Activated T-cell treated with anti-CD3 and anti-CD28 coated beads, Interleukin-2, amount 50 U/mL, for 1 hour (primary cell): Measurements from ENCODE around the gene SLC66A3.

ENCODE experiments used
- DNase-seq: peaks from one replicate; pipeline ENCODE4 v3.0.0-alpha.2; 2020

SLC66A3 gene

DNA sequence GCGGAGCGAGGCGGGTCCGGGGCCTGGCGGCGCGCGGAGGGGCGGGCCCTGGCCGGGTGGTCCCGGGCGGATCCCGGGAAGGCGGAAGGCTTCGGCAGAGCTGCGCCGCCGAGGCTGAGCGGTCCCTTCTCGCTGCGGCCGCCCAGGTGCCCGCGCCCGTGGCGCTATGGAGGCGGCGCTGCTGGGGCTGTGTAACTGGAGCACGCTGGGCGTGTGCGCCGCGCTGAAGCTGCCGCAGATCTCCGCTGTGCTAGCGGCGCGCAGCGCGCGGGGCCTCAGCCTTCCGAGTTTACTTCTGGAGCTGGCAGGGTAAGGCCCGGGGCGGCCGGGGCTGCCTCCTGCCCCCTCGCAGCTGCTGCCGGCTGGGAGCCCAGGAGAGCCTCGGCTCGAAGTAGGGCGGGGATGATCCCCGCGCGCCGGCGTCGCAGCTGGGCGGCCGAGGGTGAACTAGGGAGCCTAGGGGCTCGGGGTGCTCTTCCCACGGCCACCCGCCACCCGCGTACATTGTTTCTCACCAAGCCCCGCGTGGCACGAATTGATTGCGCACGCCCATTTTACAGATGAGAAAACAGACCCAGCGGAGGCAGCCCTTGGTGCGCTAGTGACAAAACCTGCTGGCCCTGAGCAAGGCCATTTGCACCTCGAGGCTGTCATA, at the start of gene SLC66A3:
SLC66A3 (plus strand) TSS at position 87 of the 655 bp plus-strand sequence; CDS start at position 167, 80 bp downstream.
- no peak for DNase-seq

DNA sequence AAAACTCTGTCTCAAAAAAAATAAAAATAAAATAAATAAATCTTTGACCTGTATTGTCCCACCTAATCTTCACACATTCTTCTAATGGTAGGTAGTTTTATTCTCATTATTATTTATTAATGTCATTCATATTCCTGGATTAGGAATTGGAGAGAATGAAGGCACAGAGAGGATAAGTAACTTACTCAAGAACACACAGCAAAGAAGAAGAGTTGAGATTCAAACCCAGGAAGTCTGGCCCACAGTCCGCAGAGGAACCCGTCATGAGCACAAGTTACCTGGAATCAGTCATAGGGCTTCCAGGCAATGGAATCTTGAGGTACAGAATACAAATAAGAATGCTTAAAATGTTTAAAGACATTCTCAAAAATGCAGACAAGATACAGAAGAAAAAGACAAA, 46.3 kb upstream of the SLC66A3 start:
- no peak for DNase-seq

DNA sequence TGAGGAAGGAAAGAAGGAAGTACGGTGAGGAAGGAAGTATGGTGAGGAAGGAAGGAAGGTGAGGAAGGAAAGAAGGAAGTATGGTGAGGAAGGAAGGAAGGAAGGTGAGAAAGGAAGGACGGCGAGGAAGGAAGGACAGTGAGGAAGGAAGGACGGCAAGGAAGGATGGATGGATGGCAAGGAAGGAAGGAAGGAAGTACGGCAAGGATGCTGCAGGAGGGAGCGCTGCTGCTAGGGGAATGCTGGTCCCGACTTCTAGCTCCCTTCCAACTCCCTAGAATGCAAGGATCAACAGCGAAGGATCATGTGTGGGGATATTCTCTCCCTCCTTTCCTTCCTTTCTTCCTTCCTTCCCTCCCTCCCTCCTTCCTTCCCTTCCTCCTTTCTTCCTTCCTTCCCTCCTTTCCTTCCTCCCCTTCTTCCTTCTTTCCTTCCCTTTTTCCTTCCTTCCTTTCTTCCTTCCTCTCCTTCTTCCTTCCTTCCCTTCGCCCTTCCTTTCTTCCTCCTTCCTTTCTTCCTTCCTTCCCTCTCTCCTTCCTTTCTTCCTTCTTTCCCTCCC, 42.3 kb upstream of the SLC66A3 start:
- no peak for DNase-seq

DNA sequence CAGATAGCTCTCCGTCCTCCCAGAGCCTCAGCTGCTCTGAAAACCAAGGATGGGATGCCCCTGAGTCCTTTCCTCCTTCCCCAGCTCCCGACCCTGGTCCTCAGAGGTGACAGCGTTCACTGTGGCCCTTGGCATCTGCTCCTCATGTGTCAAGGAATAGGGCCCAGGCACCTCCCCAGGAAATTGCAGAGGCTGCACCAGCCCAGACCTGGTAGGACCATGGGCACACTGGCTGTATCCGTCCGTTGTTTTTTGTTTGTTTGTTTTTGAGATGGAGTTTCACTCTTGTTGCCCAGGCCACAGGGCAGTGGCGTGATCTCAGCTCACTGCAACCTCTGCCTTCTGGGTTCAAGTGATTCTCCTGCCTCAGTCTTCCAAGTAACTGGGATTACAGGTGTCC, 37.5 kb upstream of the SLC66A3 start:
- no peak for DNase-seq

DNA sequence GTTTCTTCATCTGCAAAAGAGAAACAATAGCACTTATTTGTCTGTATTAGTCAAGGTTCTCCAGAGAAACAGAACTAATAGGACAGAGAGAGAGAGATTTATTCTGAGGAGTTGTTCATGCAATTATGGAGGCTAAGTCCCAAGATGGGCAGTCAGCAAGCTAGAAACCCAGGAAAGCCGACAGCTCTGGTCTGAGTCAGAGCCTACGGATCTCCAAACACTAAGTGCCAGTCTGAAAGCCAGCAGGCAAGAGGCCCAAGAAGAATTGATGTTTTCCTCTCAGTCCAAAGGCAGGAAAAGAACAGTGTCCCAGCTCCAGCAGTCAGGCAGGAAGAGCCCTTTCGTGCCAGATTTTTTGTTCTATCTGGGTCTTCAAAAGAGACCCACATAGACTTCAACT, 36.5 kb upstream of the SLC66A3 start:
- no peak for DNase-seq

DNA sequence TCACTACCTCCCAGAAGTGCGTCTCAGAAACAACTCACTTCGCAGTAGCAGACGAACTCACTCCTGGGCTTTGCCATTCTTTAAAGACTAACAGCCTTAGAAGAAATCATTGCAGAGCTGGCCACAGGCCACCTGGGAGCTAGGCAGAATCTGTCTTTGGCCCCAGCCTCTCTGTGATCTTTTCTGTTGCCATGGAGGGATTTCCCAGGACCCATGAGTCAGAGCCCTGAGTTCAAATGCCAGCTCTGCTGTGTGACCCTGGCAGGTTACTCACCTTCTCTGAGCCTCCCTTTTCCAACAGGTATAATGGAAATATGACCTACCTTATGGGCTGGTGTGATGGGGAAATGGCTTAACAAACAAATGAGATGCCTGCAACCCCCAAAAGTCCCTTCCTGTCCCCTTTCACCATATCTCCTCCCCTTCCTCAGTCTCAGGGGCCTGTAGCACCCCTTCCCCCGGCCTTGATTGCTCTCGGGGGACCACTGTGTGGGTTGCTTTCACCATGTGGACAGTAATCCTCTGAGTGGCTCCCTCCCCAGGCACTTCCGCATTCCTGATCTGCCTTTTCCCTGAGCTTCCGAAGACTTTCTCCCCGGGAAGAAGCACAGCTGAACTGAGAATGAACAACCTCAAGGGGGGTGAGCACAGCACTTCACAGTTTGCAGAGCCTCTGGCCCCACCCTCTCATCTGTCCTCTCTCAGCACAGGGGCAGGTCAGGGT, 34.0 kb upstream of the SLC66A3 start:
- no peak for DNase-seq

DNA sequence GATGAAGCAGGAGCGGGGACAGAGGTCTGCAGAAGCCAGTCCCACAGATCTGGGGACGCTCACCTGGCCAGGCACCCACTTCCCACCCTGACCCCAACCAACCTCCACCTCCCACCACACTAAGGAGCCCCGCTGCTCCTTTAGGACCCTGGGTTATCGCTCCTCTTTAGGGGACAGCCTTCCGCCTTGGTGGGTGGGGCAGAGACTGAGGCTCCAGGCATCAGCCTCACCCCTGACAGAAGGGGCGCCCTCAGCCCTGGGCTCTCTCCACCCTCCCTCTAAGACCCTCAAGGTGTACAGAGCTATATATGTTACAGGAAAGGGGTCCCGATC, 33.5 kb upstream of the SLC66A3 start:
- no peak for DNase-seq

DNA sequence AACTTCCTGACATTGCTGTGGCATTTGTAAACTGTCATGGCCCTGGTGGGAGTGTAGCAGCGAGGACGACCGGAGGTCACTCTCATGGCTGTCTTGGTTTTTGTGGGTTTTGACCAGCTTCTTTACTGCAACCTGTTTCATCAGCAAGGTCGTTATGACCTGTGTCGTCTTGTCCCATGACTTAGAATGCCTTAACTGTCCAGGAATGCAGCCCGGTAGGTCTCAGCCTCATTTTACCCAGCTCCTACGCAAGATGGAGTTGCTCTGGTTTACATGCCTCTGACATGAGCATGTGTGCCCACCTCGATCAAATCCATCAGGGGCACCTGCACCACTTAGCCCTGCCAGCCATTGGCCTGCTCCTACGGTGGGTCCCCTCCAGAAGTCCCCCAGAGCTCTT, 32.9 kb upstream of the SLC66A3 start:
- DNase-seq, result no peak

DNA sequence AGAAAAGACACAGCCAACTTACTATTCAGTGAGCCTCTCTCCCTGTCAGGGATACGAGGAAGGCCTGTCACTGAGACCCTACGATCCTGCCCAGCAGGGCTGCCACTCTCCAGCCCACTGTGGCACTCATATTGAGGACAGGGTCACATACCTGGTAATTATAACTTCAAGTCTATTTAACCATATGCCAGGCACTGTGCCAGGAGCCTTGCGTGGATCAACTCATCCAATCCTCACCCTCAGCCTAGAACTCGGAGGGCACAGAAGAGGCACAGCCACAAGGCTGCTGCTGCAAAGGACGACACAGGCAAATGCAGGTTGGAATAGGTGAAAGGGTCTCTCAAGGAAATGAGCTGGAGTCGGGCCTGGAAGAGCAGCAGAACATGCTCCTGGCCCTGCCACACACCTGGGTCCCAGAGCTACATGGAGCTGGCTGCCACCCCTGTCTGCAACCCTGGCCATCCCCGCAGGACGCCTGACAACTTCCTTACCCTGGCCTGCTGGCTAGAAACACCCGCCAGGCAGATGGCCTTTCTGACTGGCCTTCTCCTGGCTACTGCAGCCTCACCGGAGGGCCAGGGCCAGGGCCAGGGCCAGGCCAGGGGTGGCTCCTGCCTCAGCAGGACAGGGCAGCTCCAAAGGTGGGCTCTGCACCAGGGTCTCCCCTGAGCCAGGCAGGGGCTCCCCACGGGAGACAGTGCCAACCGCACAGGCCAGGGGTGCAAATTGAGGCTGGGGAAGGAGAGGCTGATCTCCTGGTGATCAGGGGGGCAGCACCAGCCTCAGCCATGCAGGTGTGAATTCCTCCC, 32.1 kb upstream of the SLC66A3 start:
- DNase-seq, result no peak

DNA sequence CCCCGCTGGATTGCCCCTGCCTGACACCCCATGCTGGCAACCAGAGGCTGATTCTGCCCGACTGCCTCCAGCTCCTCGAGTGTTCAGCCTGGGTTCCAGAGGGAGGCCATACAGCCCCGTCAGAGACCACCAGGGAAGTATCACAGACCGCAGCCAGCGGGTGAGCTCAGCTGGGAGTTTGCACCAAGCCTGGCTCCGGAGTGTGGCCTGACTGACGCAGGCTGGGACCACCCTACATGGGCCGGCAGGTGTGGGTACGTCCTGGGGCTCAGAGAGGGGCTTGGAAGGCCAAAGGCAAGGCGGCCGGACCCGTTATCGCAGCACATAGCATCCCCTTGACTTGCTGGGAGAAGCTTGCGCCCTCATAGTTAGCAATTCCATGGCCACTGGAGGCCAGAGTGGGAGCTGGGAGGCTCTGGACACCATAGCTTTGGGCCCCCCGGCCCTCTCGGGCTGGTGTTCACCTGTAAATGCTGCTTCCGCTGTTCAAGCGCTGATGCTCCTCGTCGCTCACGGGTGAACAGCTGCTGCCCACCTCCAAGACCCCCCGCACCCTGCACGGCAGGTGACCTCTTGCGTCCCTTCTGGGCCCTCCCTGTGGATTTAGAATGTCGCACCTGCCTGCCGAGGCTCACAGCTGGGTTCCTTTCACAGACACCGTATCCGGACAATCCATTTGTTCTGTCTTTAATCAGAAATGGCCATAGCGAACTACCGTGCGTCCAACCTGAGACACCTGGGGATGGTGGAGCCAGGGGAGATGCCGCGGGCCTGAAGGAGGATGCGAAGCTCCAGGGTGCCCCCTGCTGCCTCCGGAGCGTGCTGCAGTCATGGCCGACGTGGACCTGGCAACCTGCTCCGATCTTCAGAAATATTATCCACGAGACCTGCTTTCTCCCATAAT, 31.2 kb upstream of the SLC66A3 start:
- peak; percentile 67 for DNase-seq

DNA sequence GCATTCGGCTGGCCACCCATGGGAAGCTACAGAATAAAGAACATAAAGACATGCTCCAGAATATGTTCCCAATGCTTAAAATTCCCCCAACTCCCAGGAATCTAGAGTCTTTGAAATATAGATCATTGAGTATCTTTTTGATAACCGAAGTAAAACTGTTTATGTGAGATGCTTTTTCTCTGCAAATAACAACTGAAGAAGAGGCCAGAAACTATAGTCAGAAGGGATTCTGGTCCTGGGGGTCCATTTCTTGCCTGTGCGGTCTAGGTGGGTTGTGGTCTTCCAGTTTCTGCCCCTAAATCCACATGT, 30.6 kb upstream of the SLC66A3 start:
- no peak for DNase-seq

DNA sequence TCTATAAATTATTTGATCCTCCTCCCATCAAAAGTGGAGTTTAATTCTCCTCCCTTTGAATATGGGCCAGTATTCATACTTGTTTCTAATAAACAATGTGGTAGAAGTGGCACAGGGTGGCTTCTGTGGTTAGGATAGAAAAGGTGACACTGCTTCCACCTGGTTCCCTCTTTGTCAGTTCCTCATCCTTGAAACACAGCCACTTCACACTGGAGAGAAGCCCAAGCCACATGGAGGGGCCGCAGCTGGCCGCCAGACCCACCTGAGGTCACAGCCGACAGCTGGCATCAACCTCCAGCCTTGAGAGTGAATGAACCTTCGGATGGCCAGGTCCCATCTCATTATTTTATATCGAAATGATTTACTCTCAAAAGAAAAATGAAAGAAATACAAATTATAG, 27.5 kb upstream of the SLC66A3 start:
- DNase-seq, result no peak

DNA sequence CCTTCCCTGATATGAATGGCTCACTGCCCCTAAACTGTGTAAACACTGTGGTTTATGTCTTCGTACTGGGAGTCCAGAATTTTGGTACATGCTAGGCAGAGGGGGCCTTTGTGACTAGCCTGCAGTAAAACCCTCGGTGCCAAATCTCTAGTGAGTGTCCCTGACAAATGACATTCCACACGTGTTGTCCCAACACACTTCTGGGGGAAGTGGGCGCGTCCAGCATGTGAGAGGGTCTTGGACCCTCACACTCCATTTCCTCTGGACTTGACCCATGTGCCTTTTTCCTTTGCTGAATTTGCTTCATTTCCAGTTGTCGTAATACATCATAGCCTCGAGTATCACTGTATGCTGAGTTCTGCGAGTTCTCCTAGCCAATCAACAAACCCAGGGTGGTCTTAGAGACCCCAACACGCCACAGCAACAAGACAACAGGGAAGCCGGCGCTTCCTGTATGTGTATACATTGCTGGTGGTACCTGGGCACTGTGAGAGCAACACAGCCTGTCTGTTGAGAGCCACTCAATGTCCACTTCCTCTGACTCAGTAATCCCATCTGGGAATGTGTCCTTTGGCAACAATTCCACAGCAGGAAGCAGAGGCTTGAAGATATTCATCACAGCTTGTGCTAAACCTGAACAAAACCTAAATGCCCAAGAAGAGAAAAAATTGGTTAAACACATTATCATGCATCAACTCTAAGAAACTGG, 26.9 kb upstream of the SLC66A3 start:
- DNase-seq, result no peak

DNA sequence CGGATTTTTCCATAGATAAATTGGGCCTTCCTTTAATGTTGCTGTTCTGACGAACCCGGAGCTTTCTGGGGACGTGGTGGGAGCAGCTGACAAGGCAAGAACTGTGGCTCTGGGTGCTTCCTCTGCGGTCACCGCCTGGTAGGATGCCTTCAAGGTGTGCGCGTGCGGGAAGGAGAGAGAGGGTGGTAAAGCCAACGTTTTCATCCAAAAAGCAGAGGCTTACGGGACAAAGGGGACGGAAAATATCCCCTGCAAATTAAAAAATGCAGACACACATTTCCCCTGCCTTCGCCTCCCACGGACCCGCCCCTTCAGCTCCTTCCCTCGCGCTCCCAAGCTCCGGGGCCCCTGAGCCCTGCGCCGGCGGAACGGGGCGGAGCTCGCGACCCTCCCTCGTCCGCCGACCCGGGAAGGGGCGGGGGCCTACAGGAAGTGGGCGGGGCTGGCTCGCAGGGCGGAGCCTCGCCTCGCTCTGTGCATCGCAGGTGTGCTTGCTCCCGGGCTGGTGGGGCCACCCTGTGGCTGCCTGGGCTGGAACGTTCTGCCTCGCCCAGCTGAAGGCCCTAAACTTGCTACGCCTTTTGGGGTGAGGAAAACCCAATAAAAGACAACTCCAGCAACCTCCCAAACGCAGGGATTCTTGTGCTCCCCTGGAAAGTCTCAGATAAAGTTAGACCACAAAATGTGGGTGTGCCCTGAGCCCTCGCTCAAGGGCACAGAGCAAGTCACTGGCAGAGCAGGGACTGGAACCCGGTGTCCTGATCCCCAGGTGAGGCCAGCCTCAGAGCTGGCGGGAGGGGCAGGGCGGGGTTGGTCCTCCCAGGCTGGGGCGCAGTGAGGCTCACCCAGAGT, 25.4 kb upstream of the SLC66A3 start:
- peak; percentile 88 for DNase-seq

DNA sequence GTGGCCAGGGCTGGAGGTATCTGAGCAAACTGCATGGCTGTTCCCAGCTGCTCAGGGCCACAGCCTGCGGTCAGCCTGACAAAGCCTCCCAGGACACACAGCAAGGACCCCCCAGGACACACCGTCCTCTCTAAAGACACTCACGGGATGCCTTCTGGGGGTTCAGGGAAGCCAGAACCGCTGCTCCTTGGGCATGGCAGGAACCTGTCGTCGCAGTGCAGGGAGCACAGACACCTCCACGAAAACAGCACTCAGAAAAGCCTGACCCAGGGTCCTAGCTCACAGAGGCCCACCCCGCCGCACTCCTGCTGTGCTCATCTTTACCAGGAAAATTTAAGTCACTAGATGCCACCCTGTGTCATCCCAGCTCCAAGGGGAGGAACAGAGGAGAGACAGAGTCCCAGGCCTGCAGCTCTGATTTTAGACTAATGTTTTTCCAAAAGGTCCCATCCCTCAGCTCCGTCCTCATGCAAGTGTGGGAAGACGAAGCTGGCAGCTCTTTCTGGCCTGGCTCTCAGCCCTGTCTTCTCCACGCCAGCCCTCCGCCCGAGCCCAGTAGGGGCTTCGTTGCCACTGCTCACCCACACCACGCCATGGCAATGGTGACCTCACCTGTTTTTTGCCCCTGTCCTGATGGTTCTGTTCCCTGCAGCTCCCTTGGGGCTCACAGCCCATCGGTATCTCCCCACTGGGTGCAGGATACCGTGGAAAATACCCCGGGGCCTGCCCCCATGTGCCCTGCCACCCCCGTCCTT, 23.9 kb upstream of the SLC66A3 start:
- DNase-seq, result no peak

DNA sequence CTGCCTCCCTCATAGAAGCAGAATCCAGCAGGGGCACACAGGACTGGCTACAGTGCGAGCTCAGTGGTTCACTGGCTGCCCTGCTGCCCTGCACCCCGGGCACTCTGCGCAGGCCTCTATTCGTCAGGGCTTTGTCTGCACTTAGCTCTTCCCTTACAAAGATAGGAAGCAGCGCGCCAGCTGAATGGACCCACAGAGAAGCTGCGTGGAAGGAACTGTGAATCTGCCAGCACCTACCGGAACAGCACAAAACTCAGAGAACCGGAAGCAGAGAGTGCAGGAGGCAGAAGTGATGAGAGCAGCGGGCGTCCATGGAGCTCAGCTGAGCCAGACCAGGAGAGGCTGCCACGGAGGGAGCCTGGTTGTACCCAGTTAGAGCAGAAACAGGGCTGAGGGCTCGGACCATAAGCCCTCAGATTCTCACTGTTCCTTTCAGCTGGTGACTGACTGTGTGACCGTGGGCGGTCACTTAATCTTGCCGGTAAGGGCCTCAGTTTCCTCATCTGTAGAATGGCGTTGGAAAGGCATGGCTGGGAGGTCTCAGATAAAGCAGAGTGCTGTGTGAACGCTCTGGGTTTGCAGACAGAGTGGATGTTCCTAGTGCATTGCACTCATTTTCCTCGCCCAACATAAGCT, 23.1 kb upstream of the SLC66A3 start:
- DNase-seq, result no peak

DNA sequence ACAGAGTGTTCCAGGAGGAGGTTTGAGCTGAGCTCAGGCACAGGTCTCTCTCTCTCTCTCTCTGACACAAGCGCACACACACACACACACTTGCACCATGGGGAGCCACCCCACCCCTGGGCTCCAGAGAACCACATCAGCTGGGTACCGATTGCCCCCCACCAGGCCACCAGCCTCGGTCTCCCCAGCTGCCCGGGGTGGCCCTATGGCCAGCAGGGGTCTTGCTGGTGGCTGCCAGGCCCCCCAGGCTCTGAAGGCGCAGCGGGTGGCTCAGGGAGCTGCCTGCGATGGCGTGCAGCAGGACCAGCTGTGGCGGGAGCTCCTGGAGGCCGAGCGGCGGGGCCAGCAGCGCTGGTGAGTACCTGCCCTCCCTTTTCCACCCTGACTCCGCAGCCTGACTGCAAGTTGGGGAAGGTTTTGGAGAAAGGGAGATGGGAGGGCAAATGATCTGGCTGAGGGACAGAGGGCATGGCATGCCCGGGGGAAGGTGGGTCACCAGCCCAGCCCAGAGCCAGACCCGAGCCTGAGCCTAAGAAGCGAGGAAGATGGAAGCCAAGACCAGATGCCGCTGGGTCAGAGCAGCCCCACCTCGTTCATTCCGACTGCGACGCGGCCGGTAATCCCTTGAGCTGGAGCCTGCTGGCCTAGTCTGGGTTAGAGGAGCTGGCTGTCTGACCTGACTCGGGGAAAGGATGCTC, 21.9 kb upstream of the SLC66A3 start:
- DNase-seq, result no peak

DNA sequence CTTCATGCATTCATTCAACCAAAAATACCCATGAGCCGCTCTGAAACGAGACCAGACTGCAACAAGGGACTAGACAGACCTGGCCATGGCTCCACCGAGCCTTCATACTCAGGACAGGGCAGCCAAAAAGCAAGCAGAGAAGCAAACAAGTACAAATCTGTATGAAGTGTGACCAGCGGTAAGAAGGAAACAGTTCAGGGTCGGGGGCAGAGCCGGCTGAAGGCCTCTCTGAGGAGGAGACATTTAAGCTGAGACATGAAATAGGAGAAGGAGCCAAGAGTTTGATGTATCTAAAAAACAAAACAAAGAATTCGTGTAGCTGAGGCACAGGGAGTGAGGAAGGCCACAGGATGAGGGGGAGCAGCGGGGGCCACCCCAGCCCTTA, 21.3 kb upstream of the SLC66A3 start:
- no peak for DNase-seq

DNA sequence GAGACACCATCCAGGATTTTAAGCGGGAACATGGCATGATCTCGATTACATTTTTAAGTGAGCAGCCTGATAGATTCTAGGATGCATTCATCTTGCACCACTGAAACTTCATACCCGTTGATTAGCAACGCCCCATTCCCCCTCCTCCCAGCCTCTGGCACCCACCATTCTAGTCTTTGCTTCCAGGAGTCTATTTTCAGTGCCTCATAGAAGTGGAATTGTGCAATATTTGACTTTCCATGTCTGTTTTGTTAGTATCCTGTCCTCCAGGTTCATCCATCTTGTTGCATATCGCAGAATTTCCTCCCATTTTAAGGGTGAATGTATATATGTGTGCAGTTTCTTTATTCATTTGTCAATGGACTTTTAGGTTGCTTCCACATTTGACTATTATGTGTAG, 20.9 kb upstream of the SLC66A3 start:
- no peak for DNase-seq
